Stromal cell of bone marrow (primary cell): Measurements from ENCODE around the gene ZC3H7B.
A peak's percentile ranks its signal among the peaks of the same experiment; 100 is the strongest.

Experiments
- DNase-seq: peaks from one replicate; pipeline ENCODE4 v3.0.0-alpha.2; 2012; ENCODE audit warnings: low read depth

Gene ZC3H7B

GRCh38 chr22:41354979-41355378 is 53.7 kb downstream of the ZC3H7B start:
- DNase-seq = no peak

- no peak for DNase-seq
Measured at GRCh38 chr22:41355895-41356294, 54.6 kb downstream of the ZC3H7B start.

- no peak for DNase-seq
Measured at GRCh38 chr22:41356430-41357028, 55.2 kb downstream of the ZC3H7B start.

- no peak for DNase-seq
Measured at GRCh38 chr22:41357191-41357590, 55.9 kb downstream of the ZC3H7B start.

- no peak for DNase-seq
Measured at GRCh38 chr22:41358927-41359326, 57.6 kb downstream of the ZC3H7B start.

GRCh38 chr22:41359376-41359775 is 58.1 kb downstream of the ZC3H7B start:
- DNase-seq = no peak

- DNase-seq = no peak
Measured at GRCh38 chr22:41360126-41360525, 58.8 kb downstream of the ZC3H7B start.

- no peak for DNase-seq
Measured at GRCh38 chr22:41361716-41362310, 60.5 kb downstream of the ZC3H7B start.

- no peak for DNase-seq
Measured at GRCh38 chr22:41362615-41363014, 61.3 kb downstream of the ZC3H7B start.

- no peak for DNase-seq
Measured at GRCh38 chr22:41364233-41364632, 62.9 kb downstream of the ZC3H7B start.

- no peak for DNase-seq
Measured at GRCh38 chr22:41364955-41365354, 63.6 kb downstream of the ZC3H7B start.

- no peak for DNase-seq
Measured at GRCh38 chr22:41365425-41365824, 64.1 kb downstream of the ZC3H7B start.

GRCh38 chr22:41366323-41367029 is 65.2 kb downstream of the ZC3H7B start:
- DNase-seq = no peak

GRCh38 chr22:41367039-41367679 is 65.8 kb downstream of the ZC3H7B start:
- peak; percentile 89 for DNase-seq

GRCh38 chr22:41367680-41368542 is 66.6 kb downstream of the ZC3H7B start:
- no peak for DNase-seq

- no peak for DNase-seq
Measured at GRCh38 chr22:41368543-41369423, 67.5 kb downstream of the ZC3H7B start.

GRCh38 chr22:41369424-41369745 is 68.1 kb downstream of the ZC3H7B start:
- DNase-seq = no peak

- no peak for DNase-seq
Measured at GRCh38 chr22:41369837-41370236, 68.5 kb downstream of the ZC3H7B start.

- DNase-seq = no peak
Measured at GRCh38 chr22:41377846-41378245, 76.5 kb downstream of the ZC3H7B start.

- peak; percentile 83 for DNase-seq
Measured at GRCh38 chr22:41380993-41381328, 79.6 kb downstream of the ZC3H7B start.
